Ishikawa (cell line): ENCODE measurements around the gene PTPN5.

Experiments
- CEBPB ChIP-seq: IDR thresholded peaks from 2 replicates; pipeline ENCODE4 v1.6.1; 2012
- CREB1 ChIP-seq: IDR thresholded peaks from 2 replicates; pipeline ENCODE4 v1.6.1; 2012; ENCODE audit warnings: low read depth
- EGR1 ChIP-seq: IDR thresholded peaks from 2 replicates; pipeline ENCODE4 v1.6.1; 2012
- EP300 ChIP-seq: IDR thresholded peaks from 2 replicates; pipeline ENCODE4 v1.6.1; 2012; ENCODE audit warnings: borderline replicate concordance
- FOXM1 ChIP-seq: IDR thresholded peaks from 2 replicates; pipeline ENCODE4 v1.6.1; 2012; ENCODE audit warnings: low read depth, borderline replicate concordance
- MAX ChIP-seq: IDR thresholded peaks from 2 replicates; pipeline ENCODE4 v1.6.1; 2012
- NFIC ChIP-seq: IDR thresholded peaks from 2 replicates; pipeline ENCODE4 v1.6.1; 2012
- RAD21 ChIP-seq: IDR thresholded peaks from 2 replicates; pipeline ENCODE4 v1.6.1; 2012; ENCODE audit warnings: low read depth
- REST ChIP-seq: IDR thresholded peaks from 2 replicates; pipeline ENCODE4 v1.6.1; 2012; ENCODE audit warnings: low read depth, mild to moderate bottlenecking
- TAF1 ChIP-seq: IDR thresholded peaks from 2 replicates; pipeline ENCODE4 v1.6.1; 2012; ENCODE audit warnings: low read depth, mild to moderate bottlenecking
- TCF12 ChIP-seq: IDR thresholded peaks from 2 replicates; pipeline ENCODE4 v1.6.1; 2012; ENCODE audit warnings: low read depth
- TEAD4 ChIP-seq: IDR thresholded peaks from 2 replicates; pipeline ENCODE4 v1.6.1; 2012
- USF1 ChIP-seq: IDR thresholded peaks from 2 replicates; pipeline ENCODE4 v1.6.1; 2012
- YY1 ChIP-seq: IDR thresholded peaks from 2 replicates; pipeline ENCODE4 v1.6.1; 2012; ENCODE audit warnings: low read depth
- ZBTB7A ChIP-seq: IDR thresholded peaks from 2 replicates; pipeline ENCODE4 v1.6.1; 2012; ENCODE audit warnings: low read depth

The PTPN5 gene

GRCh38 chr11:18722293-18722637 lies 69.3 kb downstream of the PTPN5 start:
- TF ChIP-seq RAD21 (no peak), CREB1 (no peak), TEAD4 (no peak)

- TF ChIP-seq YY1 (no peak), RAD21 (peak; percentile 23; the same call in 1 of the 2 replicates), FOXM1 (no peak), EGR1 (no peak), CEBPB (no peak)
These were observed 69.9 kb downstream of the PTPN5 start for GRCh38 chr11:18721561-18722292.

- no peak for TF ChIP-seq TCF12
- peak; percentile 76; the same call in 1 of the 2 replicates for TF ChIP-seq ZBTB7A
- TF ChIP-seq USF1, result no peak
- TF ChIP-seq MAX, result peak; percentile 53; the same call in 1 of the 2 replicates
These were observed 70.6 kb downstream of the PTPN5 start for GRCh38 chr11:18720808-18721560.

- TF ChIP-seq EP300 (no peak), TEAD4 (no peak), TCF12 (no peak), CEBPB (no peak), RAD21 (no peak), YY1 (no peak), REST (no peak), TAF1 (no peak), MAX (no peak), NFIC (no peak), ZBTB7A (no peak)
These were observed 71.3 kb downstream of the PTPN5 start for GRCh38 chr11:18720091-18720807.

GRCh38 chr11:18715476-18715875 lies 76.1 kb downstream of the PTPN5 start:
- TF ChIP-seq TEAD4, result no peak
- TF ChIP-seq MAX, result no peak
- no peak for TF ChIP-seq EP300
- TF ChIP-seq ZBTB7A, result no peak

- TF ChIP-seq NFIC (no peak), EP300 (no peak), FOXM1 (no peak), TAF1 (no peak)
These were observed 77.2 kb downstream of the PTPN5 start for GRCh38 chr11:18714443-18714780.

GRCh38 chr11:18713646-18714442 lies 77.8 kb downstream of the PTPN5 start:
- TF ChIP-seq ZBTB7A (no peak), REST (peak; percentile 52; the same call in 1 of the 2 replicates)
